Superior temporal gyrus (tissue), 1 donor: Measurements from ENCODE around the gene MACROD1.
A peak's percentile ranks its signal among the peaks of the same experiment; 100 is the strongest.
"Not testable (repeated sequence)": the region's sequence is repeated elsewhere in the genome, so short reads cannot be mapped to it uniquely, and the experiment has no call there.

Experiments
- DNase-seq: peaks from one replicate; pipeline ENCODE4 v3.0.0-alpha.2; 2016; ENCODE audit errors: extremely low spot score

The MACROD1 gene

DNA sequence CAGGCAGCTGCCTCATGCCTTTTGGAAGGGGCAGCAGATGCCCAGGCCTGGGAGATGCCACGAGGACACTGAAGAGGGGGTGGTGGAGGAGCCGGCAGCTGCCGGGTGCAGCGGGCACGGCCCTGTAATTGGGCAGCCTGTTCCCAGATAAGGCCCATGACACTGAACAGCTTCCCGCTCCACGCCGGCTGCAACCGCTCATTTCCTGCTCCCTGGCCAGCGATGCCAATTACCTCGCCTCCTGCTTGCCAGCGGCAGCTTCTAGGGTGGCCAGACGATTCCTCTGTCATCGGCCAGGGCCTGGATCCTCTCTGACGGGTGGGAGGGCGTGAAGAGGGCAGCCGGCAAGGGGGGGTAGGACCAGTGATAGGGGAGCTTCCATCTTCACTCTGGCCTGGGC, 107.4 kb downstream of the MACROD1 start:
- DNase-seq, result no peak

DNA sequence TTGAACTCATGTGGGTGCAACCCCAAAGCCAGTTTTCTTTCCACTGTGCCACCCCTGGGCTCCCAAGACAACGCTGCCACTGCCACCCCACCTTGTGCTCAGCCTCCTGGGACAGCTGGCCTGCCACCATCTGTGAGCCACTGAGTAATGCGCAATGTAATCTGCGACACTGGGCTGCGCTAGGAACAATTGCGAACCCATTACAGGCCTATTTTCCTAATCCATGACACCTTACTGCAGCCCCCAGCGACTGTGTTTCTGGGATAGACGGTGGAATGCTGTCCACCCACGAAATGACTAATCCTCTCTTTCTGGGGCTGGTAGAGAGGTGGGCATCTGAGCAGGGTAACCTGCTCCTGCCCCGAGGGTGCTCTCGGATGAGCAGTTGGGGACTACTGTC, 108.0 kb downstream of the MACROD1 start:
- DNase-seq, result no peak

DNA sequence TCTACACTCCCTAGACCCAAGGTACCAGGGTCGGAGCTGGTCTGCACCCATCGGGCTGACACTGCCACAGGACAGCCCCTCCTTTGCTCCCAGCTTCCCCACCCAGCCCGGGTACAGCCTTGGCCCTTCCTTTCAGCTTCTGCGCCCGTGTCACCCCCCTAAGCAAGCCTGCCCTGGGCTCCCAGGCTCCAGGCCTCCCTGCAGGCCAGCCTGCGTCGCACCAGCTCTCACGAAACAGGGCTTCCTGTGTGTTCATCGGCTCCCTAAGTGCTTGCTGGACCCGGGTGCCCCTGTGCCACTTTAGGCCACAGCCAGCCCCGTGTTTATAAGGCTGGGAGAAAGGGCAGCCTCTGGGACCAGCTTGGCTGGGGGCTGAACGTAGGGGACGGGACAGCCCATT, 109.1 kb downstream of the MACROD1 start:
- no peak for DNase-seq

DNA sequence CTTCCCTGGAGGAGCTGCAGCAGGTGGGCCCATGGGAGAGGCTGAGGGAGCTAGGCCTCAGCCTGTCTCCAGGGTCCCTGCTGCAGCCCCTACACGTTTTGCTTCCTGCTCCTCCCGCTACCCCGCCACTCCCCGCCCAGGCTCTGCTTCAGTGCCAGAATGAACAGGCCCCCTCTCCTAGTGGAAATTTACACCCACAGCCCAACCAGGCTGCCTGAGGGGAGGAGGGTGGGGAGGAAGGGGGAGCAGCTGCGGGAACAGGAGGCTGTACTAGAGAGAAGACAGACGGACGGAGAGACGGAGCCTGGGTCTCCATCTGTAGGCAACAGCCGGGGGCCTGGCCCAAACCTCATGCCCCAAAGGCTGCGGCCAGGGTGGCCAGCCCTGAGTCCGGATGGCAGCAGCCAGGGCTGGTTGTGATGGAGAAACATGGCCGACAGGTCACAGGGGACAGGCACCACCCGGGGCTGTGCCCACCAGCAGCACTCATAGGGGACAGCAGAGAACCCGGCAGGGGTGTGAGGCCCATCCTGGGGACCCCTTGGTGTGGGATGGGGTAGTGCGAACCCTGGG, 109.6 kb downstream of the MACROD1 start:
- no peak for DNase-seq

DNA sequence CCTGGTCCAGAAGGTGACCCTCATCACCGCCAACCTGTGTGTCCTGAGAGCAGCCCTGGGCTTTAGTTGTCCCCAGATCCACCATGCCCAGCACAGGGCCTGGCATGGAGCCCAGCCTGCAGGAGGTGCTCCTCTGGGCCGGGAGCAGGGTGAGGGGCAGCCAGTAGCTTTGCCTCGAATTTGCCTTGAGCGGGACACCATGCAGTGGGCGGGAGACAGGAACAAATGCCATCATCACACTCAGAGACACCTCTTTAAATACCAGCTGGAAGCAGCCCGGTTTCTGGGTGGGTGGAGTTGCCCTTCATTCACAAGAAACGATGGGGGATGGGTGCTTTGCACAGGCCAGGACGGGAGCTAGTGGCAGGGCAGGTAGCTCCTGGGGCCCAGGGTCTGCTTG, 110.8 kb downstream of the MACROD1 start:
- DNase-seq, result peak; percentile 61

DNA sequence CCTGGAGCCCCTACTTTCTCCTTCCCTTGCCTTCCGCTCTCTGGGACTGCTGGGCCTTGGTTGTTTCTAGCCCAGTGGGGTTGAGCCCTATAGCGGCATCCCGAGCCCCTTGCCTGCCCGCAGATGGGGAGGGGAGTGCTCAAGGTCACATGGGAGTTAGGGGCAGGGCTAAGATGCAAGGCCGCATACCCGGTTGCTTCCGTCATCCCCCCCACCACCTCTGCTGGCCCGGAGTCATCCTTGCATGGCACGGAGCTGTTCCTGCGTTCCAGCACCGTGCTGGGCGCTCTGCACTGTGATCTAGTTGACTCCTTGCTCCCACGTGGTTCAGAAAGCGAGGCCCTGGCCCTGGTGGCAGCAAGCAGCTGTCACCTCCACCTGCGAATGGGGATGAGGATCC, 112.2 kb downstream of the MACROD1 start:
- DNase-seq, result no peak

GRCh38 chr11:64052938-64053622, 112.8 kb downstream of the MACROD1 start:
- no peak for DNase-seq

- no peak for DNase-seq
These were observed 113.5 kb downstream of the MACROD1 start for GRCh38 chr11:64052436-64052835.

DNA sequence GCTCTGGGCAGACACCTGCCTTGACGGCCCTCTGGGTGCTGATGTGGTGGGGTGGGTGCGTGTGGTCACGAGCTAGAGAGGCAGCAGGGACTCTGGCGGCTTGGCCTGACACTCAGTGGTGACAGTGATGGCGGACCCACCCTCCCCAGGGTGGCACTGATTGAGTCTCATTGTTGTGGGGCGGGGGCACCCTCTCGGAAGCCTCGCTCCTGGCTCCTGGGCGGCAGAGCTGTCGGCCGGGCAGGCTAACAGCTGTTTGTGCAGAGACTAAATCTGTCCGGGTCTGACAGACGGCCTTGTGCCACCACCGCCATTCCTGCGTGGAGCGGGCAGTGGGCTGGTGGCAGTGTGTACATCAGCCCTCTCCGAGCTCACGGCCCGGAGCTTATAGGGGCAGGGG, 114.6 kb downstream of the MACROD1 start:
- no peak for DNase-seq

- no peak for DNase-seq
These were observed 116.4 kb downstream of the MACROD1 start for GRCh38 chr11:64049509-64049908.

DNA sequence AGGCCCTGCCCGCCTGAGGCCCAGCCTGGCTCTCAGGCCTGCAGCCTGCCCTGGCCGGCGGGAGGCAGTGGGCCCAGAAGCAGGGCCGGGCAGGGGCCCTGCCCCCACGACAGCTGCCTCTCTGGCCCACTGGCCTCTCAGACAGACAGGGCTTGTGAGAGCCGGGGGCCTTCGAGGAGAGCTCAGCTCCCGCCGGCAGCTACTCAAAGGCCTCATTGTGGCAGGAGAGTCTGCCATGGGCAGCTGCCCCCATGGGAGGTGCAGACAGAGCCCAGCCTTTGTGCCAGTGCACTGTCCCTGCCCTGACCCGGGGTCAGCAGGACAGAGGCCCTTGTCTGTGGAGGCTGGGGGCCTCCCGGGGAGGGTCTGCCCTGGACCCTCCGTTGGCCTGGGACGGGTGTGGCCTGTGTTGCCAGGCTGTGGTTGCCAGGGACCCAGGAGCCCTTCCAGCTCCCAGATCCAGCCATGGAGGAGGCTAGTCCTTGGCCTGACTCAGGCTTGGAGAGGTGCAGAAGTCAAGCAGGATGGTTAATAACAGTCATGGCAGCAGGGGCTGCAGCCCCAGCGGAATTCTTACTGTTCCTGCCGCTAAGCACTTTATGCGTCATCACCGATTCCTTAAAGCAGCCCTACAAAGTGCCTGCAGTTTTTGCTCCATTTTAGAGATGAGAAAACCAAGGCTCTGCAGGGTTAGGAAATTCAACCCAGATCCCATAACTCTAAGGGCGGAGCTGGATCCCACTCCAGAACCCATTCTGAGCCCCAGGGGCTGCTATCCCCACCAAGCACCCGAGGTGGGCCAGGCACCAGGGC, 117.7 kb downstream of the MACROD1 start:
- peak; percentile 96 for DNase-seq

DNA sequence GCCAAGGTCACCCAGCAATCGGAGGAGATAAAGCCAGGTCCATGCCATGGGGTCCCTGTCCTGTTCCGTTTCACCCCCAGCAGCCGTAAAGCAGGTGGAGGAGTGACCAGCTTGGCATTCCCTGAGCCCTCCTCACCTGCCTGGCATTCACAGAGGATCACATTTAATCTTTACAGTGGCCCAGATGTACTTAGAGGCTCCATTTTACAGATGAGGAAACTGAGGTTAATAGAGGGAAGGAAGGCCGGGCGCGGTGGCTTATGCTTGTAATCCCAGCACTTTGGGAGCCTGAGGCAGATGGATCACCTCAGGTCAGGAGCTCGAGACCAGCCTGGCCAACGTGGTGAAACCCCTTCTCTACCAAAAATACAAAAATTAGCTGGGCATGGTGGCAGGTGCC, 118.5 kb downstream of the MACROD1 start:
- not testable (repeated sequence) for DNase-seq

DNA sequence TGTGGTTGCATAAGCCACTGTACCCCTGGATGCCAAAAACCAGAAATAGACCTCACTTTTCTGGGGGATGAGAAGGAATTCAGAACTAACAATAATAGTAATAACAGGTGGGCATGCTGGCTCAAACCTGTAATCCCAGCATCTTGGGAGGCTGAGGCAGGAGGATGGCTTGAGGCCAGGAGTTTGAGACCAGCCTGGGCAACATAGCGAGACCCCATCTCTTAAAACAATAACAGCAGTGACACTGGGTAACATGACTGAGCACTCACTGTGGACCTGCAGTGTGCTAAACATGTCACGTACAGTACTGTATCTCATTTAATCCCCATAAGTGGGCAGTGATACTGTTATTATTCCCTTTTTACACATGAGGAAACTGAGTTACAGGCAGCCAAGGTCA, 120.2 kb downstream of the MACROD1 start:
- no peak for DNase-seq

DNA sequence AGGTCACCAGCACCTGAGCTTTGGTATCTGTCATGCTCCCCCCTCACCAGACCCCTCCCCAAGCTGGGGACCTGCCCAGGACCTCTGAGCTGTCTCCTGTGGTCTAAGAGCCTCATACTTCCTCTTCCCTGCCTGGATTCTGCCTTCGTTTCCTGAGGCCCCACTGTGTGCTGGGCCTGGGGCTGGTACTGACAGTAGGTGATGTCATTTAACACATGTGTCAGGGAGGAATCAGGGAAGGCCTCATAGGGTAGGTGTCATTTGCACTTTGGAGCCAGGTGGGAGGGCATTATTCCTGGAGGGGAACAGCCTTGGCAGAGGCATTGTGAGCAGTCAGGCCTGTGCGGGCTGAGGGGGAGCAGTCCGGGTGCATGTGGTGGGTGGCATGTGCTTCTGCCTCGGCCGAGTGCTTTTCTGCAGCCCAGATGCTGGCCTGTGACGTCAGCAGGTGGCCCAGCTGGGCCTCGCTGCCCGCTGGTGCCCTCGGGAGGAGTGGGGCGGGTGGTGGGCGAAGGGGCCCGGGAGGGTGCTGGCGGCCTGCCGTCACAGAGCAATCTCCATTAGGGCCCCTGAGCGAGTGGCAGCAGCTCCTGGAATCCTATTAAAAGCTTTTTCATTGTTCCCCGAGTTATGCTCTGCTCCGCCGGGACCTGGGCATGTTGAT, 121.1 kb downstream of the MACROD1 start:
- peak; percentile 73 for DNase-seq

DNA sequence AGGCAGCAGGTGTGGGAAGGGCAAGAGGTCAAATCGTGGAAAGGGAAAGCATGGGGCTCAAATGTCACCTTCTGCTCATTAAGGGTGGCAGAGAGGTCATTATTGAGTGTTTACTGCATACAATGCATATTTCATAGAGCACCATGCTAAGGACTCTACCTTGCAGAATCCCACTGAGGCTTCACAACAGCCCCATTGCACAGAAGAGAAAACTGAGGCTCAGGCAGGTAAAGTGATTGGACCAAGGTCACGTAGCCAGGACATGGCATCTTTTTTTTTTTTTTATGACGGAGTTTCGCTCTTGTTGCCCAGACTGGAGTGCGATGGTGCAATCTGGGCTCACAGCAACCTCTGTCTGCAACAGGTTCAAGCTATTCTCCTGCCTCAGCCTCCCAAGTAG, 122.4 kb downstream of the MACROD1 start:
- DNase-seq, result no peak

GRCh38 chr11:64042301-64042700, 123.6 kb downstream of the MACROD1 start:
- DNase-seq, result no peak

GRCh38 chr11:64041846-64042245, 124.1 kb downstream of the MACROD1 start:
- DNase-seq, result no peak

DNA sequence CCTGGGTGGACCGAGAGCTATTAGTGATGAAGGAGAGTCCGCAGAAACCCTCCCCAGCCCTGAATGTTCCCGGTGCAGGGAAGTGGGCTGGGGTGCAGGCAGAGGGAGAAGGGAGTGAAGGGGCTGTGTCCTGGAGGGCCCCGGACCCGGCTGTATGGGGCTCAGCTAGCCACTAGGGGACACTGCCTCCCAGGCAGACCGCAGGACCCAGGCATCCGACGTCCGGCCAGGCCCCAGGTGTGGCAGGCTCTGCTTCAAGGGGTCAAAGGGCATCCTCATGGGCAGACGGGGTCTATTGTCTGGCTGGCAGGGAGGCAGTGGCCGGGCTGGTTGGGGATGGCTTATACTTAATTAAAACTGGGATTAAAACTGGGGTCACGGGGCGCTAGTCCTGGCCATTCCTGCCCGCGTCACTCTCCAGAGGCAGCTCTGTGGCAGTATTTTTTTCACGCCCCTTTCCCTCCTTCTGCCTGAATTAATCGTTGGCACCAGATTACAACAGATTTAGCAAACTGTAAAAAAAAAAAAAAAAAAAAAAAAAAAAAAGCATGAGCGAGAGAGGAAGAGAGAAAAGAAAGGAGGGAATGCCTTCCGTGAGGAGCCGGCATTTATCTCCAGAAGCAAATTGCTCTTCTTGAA, 125.1 kb downstream of the MACROD1 start:
- DNase-seq, result peak; percentile 74

- DNase-seq, result no peak
These were observed 126.8 kb downstream of the MACROD1 start for GRCh38 chr11:64039012-64039665.

DNA sequence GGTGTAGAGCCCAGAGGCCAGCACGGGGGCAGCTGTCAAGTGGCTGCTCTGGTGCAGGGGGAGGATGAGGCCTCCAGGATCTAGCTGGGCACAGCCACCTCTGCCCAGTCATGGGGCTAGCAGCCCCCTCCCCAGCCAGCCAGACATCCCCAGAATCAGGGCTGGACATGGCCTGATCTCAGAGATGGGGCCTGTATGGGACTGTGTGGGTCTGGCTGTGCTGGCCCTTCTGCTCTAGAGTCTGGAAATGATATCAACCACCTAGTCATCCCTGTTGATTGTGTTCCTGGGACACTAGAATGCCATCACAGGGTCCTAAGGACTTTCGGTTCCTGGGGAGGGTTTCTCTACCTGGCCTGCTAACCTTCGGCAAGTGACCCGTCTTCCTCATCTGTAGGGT, 127.4 kb downstream of the MACROD1 start:
- no peak for DNase-seq

GRCh38 chr11:64037027-64037634, 128.8 kb downstream of the MACROD1 start:
- DNase-seq, result no peak
